ENCODE data around the gene ADAMTS17. TPM values are rescaled to one million over a fixed set of nuclear protein-coding genes. Genes with fewer than 3 reads are reported as not detected.

The ADAMTS17 gene
- total and polyA plus RNA-seq, 9 of the 15 experiments (the other 6 are each of a cell fraction or from before 2014, with no cell fraction given), result 0.01 to 0.14 (median 0.07) TPM; not detected in 6

DNA sequence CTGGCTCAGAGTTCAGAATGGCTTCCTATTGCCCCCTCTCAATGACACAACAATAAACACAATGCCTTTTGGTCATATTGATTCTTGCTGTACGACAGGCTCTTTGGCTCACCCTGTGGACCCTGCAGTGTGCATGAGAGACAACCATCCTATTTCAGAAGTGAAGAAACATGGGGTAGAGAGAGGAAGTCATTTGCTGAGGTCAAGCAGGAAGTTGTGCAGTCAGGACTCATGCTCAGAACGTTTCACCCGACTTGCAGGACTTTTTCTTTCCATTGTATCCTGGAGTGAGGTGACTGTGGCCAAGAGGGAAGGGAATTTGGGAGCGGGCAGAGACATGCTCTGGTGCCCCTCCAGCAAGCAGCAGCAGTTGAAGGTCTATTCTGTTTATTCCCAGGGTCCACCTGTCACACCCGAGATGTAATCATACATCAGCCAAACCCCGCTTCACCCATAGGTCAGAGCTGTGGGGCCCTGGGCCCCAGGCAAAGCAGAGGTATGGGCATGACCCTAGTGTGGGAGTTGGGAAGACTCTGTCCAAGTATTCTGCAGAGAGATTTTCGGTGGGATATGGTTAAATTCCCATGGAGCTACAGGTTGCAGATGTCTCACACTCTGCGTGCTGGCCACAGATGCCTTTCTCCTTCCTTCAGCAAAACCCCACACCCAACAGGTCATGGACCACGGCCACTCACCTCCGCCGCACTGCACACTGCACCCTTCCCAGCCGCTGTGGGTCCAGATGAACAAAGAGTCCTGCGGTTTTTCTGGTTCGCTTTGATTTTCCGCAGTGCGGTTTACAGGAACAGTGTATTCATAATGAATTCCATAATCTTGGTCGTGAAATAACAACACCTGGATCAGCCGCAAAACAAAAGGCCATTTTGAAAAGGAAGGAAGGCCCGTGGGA, 290.6 kb downstream of the ADAMTS17 start:
- FAIRE-seq (no peak), ATAC-seq (no peak), DNase-seq (ENCODE audit: extremely low read depth in 1 of 4, low spot score in 3 of 4) (no peak)
- in situ Hi-C loops (cut with MboI) (no loop called here), intact Hi-C loops (cut with micrococcal nuclease) (no loop called here)
- Histone ChIP-seq H3K4me3 (no peak overlapping the region), H3K9me3 (replicated peaks; ENCODE audit: control insufficient read depth, insufficient read depth, low read depth, low read length) (no peaks in the 10 kb centered on the region), H3K4me1 (replicated peaks in 1 of 2; ENCODE audit: control insufficient read depth in 2 of 2, insufficient read depth in 2 of 2, low read length in 2 of 2) (no peaks in the 10 kb centered on the region), H3K79me2 (ENCODE audit: control insufficient read depth, insufficient read depth, low read length) (no peaks in the 10 kb centered on the region), H3K9ac (ENCODE audit: insufficient read depth in 1 of 2, low read depth in 2 of 2, low read length in 2 of 2) (no peak overlapping the region), H3K4me2 (ENCODE audit: insufficient read depth, low read length) (no peak overlapping the region), H3K27me3 (ENCODE audit: control insufficient read depth in 2 of 2, insufficient read depth in 2 of 2, low read length in 2 of 2) (peaks cover 13 to 54% of the 10 kb centered on the region in 2 experiments; a peak in 3 of 5 replicates), H3K27ac (ENCODE audit: extremely low read depth, low read depth, low read length) (no peak overlapping the region), H3K9me1 (ENCODE audit: control insufficient read depth, insufficient read depth, low read length) (no peaks in the 10 kb centered on the region), H3K36me3 (ENCODE audit: control insufficient read depth, insufficient read depth, low read length) (no peaks in the 10 kb centered on the region), H2AFZ (ENCODE audit: low read depth, low read length) (no peak overlapping the region), H4K20me1 (replicated peaks; ENCODE audit: control insufficient read depth, insufficient read depth, low read length) (no peaks in the 10 kb centered on the region)
- POLR2A ChIA-PET, result no interaction called here
- CTCF ChIA-PET (ENCODE audit: low intra/inter-chr PET ratio), result no interaction called here
- TF ChIP-seq, protein P1, sequence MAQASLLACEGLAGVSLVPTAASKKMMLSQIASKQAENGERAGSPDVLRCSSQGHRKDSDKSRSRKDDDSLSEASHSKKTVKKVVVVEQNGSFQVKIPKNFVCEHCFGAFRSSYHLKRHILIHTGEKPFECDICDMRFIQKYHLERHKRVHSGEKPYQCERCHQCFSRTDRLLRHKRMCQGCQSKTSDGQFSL (CRISPR knock-in tag; IDR thresholded peaks at IDR 0.05), result no peak
- TF ChIP-seq, protein P1 (tag; IDR thresholded peaks at IDR 0.05), result no peak
- TF ChIP-seq ZFX (CRISPR knock-in tag; IDR thresholded peaks at IDR 0.05) (no peak), BRF1 (IDR thresholded peaks at IDR 0.05; ENCODE audit: borderline replicate concordance, extremely low read depth, insufficient read length) (no peak), ESRRA (IDR thresholded peaks at IDR 0.05; ENCODE audit: borderline replicate concordance, low read depth) (no peak), ATF7 (IDR thresholded peaks at IDR 0.05) (no peak)
- 2% methylated on average over 17 of the region's 19 CpGs for WGBS (ENCODE audit: insufficient coverage, low coverage, missing lambda C conversion rate)
- BruUV-seq (replicated peaks), result no TSS peak
